Measurements from ENCODE around the gene GZMA.

The GZMA gene

GRCh38 chr5:55113327-55113726 is 10.9 kb downstream of the GZMA start:
- no peak for DNase-seq

GRCh38 chr5:55114061-55114460 is 11.6 kb downstream of the GZMA start:
- no peak for DNase-seq

- DNase-seq: no peak
Observed at GRCh38 chr5:55123365-55123764, 20.9 kb downstream of the GZMA start.

- no peak for DNase-seq
Observed at GRCh38 chr5:55134053-55134722, 31.7 kb downstream of the GZMA start.

- DNase-seq: no peak
Observed at GRCh38 chr5:55136521-55136920, 34.1 kb downstream of the GZMA start.

GRCh38 chr5:55140908-55141665 is 38.6 kb downstream of the GZMA start:
- no peak for DNase-seq

GRCh38 chr5:55141945-55142690 is 39.7 kb downstream of the GZMA start:
- DNase-seq: no peak

GRCh38 chr5:55143624-55144023 is 41.2 kb downstream of the GZMA start:
- DNase-seq: no peak

GRCh38 chr5:55146080-55146479 is 43.6 kb downstream of the GZMA start:
- no peak for DNase-seq

- DNase-seq: peak; percentile 75
Observed at GRCh38 chr5:55146543-55147151, 44.2 kb downstream of the GZMA start.

- no peak for DNase-seq
Observed at GRCh38 chr5:55149308-55149795, 46.9 kb downstream of the GZMA start.

GRCh38 chr5:55151923-55152842 is 49.7 kb downstream of the GZMA start:
- DNase-seq: no peak

GRCh38 chr5:55154873-55155272 is 52.4 kb downstream of the GZMA start:
- DNase-seq: no peak
